OCI-LY7 (cell line): ENCODE results near the gene CHD3. TPM values are rescaled to one million over a fixed set of nuclear protein-coding genes. Genes with fewer than 3 reads are reported as not detected.

Experiments used
- BruUV-seq: library from RNA; stranded (reverse); fragments of 400-500 nt; replicated peaks from 2 replicates; lab custom pipeline; 2021; lab: Mats Ljungman, UMichigan
- CTCF ChIA-PET: fragments of 300-600 bp; sonication (Branson Sonifier 250); formaldehyde crosslinking; loops from one replicate; lab custom pipeline; 2022; ENCODE audit warnings: antibody characterized with exemption; ENCODE audit not compliant: unreplicated experiment; lab: Charles Lee
- POLR2A ChIA-PET: fragments of 300-600 bp; sonication (Branson Sonifier 250); formaldehyde crosslinking; loops from one replicate; lab custom pipeline; 2022; ENCODE audit warnings: antibody characterized with exemption; lab: Charles Lee
- DNase-seq: peaks from one replicate; pipeline ENCODE4 v3.0.0-alpha.2; 2015; ENCODE audit warnings: low spot score
- H2AFZ ChIP-seq: fragments of 200-600 bp; sonication (generic), shearing (Covaris generic); 2 replicates; pipeline ENCODE4 v1.6.1; 2014; ENCODE audit warnings: mild to moderate bottlenecking, antibody characterized with exemption, low read length, moderate library complexity
- H3K27ac ChIP-seq: fragments of 200-600 bp; sonication (generic); 2 replicates; pipeline ENCODE4 v1.5.1; 2014; ENCODE audit warnings: mixed run types, low read depth, mild to moderate bottlenecking, moderate library complexity, low read length, inconsistent platforms; ENCODE audit not compliant: poor library complexity, severe bottlenecking
- H3K36me3 ChIP-seq: fragments of 200-600 bp; sonication (generic); 2 replicates; pipeline ENCODE4 v1.6.1; 2014; ENCODE audit warnings: mild to moderate bottlenecking, antibody characterized with exemption, low read length, moderate library complexity, mixed read lengths; ENCODE audit not compliant: insufficient read depth
- H3K4me1 ChIP-seq: fragments of 200-600 bp; sonication (generic); 2 replicates; pipeline ENCODE4 v1.5.1; 2014; ENCODE audit warnings: mild to moderate bottlenecking, low read length; ENCODE audit not compliant: insufficient read depth, poor library complexity, severe bottlenecking
- H3K4me2 ChIP-seq: fragments of 200-600 bp; sonication (generic); 2 replicates; pipeline ENCODE4 v1.6.1; 2014; ENCODE audit warnings: mild to moderate bottlenecking, low read length
- H3K4me3 ChIP-seq: fragments of 200-600 bp; sonication (generic); 2 replicates; pipeline ENCODE4 v1.5.1; 2014; ENCODE audit warnings: mild to moderate bottlenecking, low read depth, low read length; ENCODE audit not compliant: poor library complexity, severe bottlenecking
- H3K79me2 ChIP-seq: fragments of 200-600 bp; sonication (generic); 2 replicates; pipeline ENCODE4 v1.6.1; 2016; ENCODE audit warnings: low read depth, mild to moderate bottlenecking, low read length, moderate library complexity, mixed read lengths; ENCODE audit not compliant: insufficient read depth
- H3K9me2 ChIP-seq: fragments of 200-600 bp; sonication (generic); 2 replicates; pipeline ENCODE4 v1.6.1; 2016; ENCODE audit warnings: mild to moderate bottlenecking, low read length, mixed read lengths; ENCODE audit not compliant: insufficient read depth
- H3K9me3 ChIP-seq: fragments of 200-600 bp; sonication (generic); 2 replicates; pipeline ENCODE4 v1.6.1; 2014; ENCODE audit warnings: mild to moderate bottlenecking, mixed run types, low read length, mixed read lengths
- H4K20me1 ChIP-seq: fragments of 200-600 bp; sonication (generic); 2 replicates; pipeline ENCODE4 v1.6.1; 2014; ENCODE audit warnings: mild to moderate bottlenecking, antibody characterized with exemption, low read length, moderate library complexity, mixed read lengths; ENCODE audit not compliant: insufficient read depth
- CTCF ChIP-seq: fragments of 200-600 bp; sonication (generic); conservative IDR thresholded peaks from 2 replicates; pipeline ENCODE4 v1.5.1; 2014; ENCODE audit warnings: mild to moderate bottlenecking, antibody characterized with exemption, low read length, moderate library complexity, mixed read lengths
- EZH2phosphoT487 ChIP-seq: fragments of 200-600 bp; sonication (generic); IDR thresholded peaks from 2 replicates; pipeline ENCODE4 v1.6.1; 2018; ENCODE audit warnings: low read depth, borderline replicate concordance, mild to moderate bottlenecking, mixed run types, antibody characterized with exemption, low read length, moderate library complexity, mixed read lengths
- intact Hi-C: fragments of 100-400 bp; cut with micrococcal nuclease; formaldehyde crosslinking; loops from one replicate; pipeline ENCODE4 v1.10.0; 2022; ENCODE audit not compliant: unreplicated experiment
- total RNA-seq, 2 experiments: library from RNA; depleted of rRNA in 1 of 2; stranded (reverse); fragments of >200 nt in 1 of 2; shearing (Covaris generic) in 1 of 2; gene quantifications; 2 replicates each; pipeline ENCODE4 v1.2.3, GENCODE V29; 2014 to 2022

The CHD3 gene
- total RNA-seq, 2 experiments from 2014 or later, result 42.5 to 126 TPM

- H3K9me3 ChIP-seq, result no peaks in the 10 kb centered on the region
- H2AFZ ChIP-seq, result no peak overlapping the region; the same call in 1 of the 2 replicates
- TF ChIP-seq CTCF, result no peak
- TF ChIP-seq EZH2phosphoT487, result no peak
- DNase-seq, result peak; percentile 89
- H3K36me3 ChIP-seq, result peaks cover 39% of the 10 kb centered on the region; the same call in 1 of the 2 replicates
- intact Hi-C loops, result loop anchor here (1.0 to 5.0 kb wide), 2 partner anchors 8 to 361 kb away; partner anchors contain the start of genes POLR2A and SLC35G6
- peaks cover 20% of the 10 kb centered on the region; the same call in 1 of the 2 replicates for H4K20me1 ChIP-seq
- POLR2A ChIA-PET, result no interaction called here
- peak overlapping the region; percentile 79 for H3K4me3 ChIP-seq
- BruUV-seq, result no TSS peak
- peak overlapping the region; percentile 92 for H3K27ac ChIP-seq
- H3K4me2 ChIP-seq, result peak overlapping the region; percentile 95
- peaks cover 43% of the 10 kb centered on the region; the same call in 1 of the 2 replicates for H3K79me2 ChIP-seq
- no peaks in the 10 kb centered on the region for H3K9me2 ChIP-seq
- CTCF ChIA-PET, result interaction anchor here (0.6 kb wide), 1 partner anchor 10 kb away, joined by 6 read pairs; no protein-coding TSS in a partner anchor
- H3K4me1 ChIP-seq, result peaks cover 34% of the 10 kb centered on the region
These were observed 44.9 kb upstream of the CHD3 start for GRCh38 chr17:7843536-7844291.

- Histone ChIP-seq H3K9me2 (no peaks in the 10 kb centered on the region), H3K27ac (peak overlapping the region; percentile 92), H3K9me3 (no peaks in the 10 kb centered on the region), H3K79me2 (peaks cover 36% of the 10 kb centered on the region; the same call in 1 of the 2 replicates), H3K36me3 (peaks cover 47% of the 10 kb centered on the region), H2AFZ (no peak overlapping the region; the same call in 1 of the 2 replicates), H4K20me1 (peaks cover 20% of the 10 kb centered on the region; the same call in 1 of the 2 replicates), H3K4me2 (peak overlapping the region; percentile 95), H3K4me1 (peaks cover 26% of the 10 kb centered on the region), H3K4me3 (peak overlapping the region; percentile 79)
- no TSS peak for BruUV-seq
- ChIA-PET CTCF (interaction anchor here (0.5 to 1.2 kb wide), 2 partner anchors 10 to 630 kb away, joined by 4 to 9 read pairs; no protein-coding TSS in a partner anchor), POLR2A (interaction anchor here (0.9 to 1.0 kb wide), 2 partner anchors 10 to 158 kb away, joined by 4 to 5 read pairs; partner anchors contain the start of gene TP53)
- DNase-seq, result peak; percentile 91
- TF ChIP-seq CTCF (no peak), EZH2phosphoT487 (no peak)
- intact Hi-C loops, result loop anchor here (5.0 kb wide), 1 partner anchor 362 kb away; the partner anchor contains the start of genes POLR2A and SLC35G6
These were observed 44.1 kb upstream of the CHD3 start for GRCh38 chr17:7844292-7845154.
